Gastroesophageal sphincter (tissue), 4 donors: Measurements from ENCODE around the gene LASP1NB.

Experiments used
- ATAC-seq: fragments of 150-250 bp; one replicate; pipeline ENCODE4 v1.9.1; 2016; ENCODE audit warnings: mild to moderate bottlenecking, moderate library complexity
- H3K27ac ChIP-seq, 4 donors: fragments of 200-600 bp; sonication (generic) in 3 of 4; 1 replicate in 3 of 4; 2 replicates in 1 of 4; pipeline ENCODE4 v1.5.1; 2016 to 2019
- H3K27me3 ChIP-seq: fragments of 200-600 bp; sonication (generic); one replicate; pipeline ENCODE4 v1.5.1; 2019
- H3K36me3 ChIP-seq, 2 donors: fragments of 200-600 bp; sonication (generic); one replicate each; pipeline ENCODE4 v1.5.1; 2019; ENCODE audit warnings: control low read depth in 1 of 2
- H3K4me1 ChIP-seq, 3 donors: fragments of 200-600 bp; sonication (generic); 1 replicate in 2 of 3; 2 replicates in 1 of 3; pipeline ENCODE4 v1.5.1; 2016 to 2019; ENCODE audit warnings: control low read depth in 2 of 3
- H3K4me3 ChIP-seq, 2 donors: fragments of 200-600 bp; sonication (generic); one replicate each; pipeline ENCODE4 v1.5.1; 2019; ENCODE audit warnings: mild to moderate bottlenecking in 1 of 2, moderate library complexity in 1 of 2
- H3K9me3 ChIP-seq, 3 donors: fragments of 200-600 bp; sonication (generic); one replicate each; pipeline ENCODE4 v1.5.1; 2017 to 2019; ENCODE audit warnings: control low read depth in 2 of 3
- EP300 ChIP-seq: sonication (generic); formaldehyde crosslinking; IDR thresholded peaks from one replicate; pipeline ENCODE4 v1.6.1; 2017; ENCODE audit warnings: antibody characterized with exemption, mild to moderate bottlenecking
- POLR2A ChIP-seq, 2 donors: fragments of 450-650 bp; IDR thresholded peaks; one replicate each; pipeline ENCODE4 v1.6.1; 2017; ENCODE audit warnings: antibody characterized with exemption in 2 of 2, mild to moderate bottlenecking in 2 of 2, moderate library complexity in 1 of 2
- POLR2AphosphoS5 ChIP-seq: sonication (generic); formaldehyde crosslinking; IDR thresholded peaks from one replicate; pipeline ENCODE4 v1.6.1; 2017; ENCODE audit warnings: antibody characterized with exemption
- WGBS, 2 donors: methylation state at CpG; one replicate each; pipeline ENCODE4 v1.1.5; 2018; ENCODE audit warnings: low coverage in 1 of 2; 5-methylcytosine and 5-hydroxymethylcytosine counted together
- TF ChIP-seq, protein P1 (sequence below), 4 experiments: fragments of 200-600 bp in 2 of 4; fragments of 450-650 bp in 2 of 4; sonication (generic) in 1 of 4; IDR thresholded peaks; one replicate each; pipeline ENCODE4 v1.5.1; 2017 to 2019; ENCODE audit warnings: antibody characterized with exemption in 4 of 4, mild to moderate bottlenecking in 2 of 4, moderate library complexity in 2 of 4

Gene LASP1NB

DNA sequence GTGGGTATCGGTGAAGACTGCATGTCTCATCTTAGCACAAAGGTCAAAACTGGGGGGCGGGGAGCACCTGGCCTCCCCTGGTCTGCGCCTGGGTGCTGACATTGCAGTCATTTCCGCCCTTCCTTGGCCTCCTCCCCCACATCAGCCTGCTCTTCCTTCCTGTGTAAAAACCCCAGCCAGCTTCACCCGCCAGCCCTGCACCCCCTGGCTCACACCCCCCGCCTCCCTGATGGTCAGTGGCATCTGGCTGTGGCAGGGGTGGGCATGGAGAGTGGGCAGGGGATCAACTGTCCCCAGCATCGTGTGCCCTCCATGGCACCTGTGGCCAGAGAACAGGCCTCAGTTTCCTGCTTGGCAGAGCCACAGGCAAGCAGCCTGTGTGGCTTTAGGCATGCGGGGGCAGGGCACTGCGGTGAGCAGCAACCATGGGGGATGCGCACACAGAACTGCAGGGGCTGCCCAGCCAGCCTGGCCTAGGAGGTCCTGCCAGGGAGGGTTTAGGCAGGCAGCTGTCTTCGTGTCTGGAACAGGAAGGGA lies 26.5 kb upstream of the LASP1NB start:
- Histone ChIP-seq H3K27me3 (no peaks in the 10 kb centered on the region), H3K27ac (peak overlapping the region in 3 of 4 donors; percentile 68 to 73 (median 69)), H3K9me3 (no peaks in the 10 kb centered on the region), H3K4me1 (peaks cover 4 to 96% (median 48%) of the 10 kb centered on the region in 3 donors), H3K36me3 (peaks cover 0 to 56% of the 10 kb centered on the region in 2 donors), H3K4me3 (no peak overlapping the region)
- ATAC-seq = no peak
- 55 to 78% methylated on average over 5 of the region's 11 CpGs for WGBS, 2 donors
- no peak for TF ChIP-seq EP300
- TF ChIP-seq, protein P1, sequence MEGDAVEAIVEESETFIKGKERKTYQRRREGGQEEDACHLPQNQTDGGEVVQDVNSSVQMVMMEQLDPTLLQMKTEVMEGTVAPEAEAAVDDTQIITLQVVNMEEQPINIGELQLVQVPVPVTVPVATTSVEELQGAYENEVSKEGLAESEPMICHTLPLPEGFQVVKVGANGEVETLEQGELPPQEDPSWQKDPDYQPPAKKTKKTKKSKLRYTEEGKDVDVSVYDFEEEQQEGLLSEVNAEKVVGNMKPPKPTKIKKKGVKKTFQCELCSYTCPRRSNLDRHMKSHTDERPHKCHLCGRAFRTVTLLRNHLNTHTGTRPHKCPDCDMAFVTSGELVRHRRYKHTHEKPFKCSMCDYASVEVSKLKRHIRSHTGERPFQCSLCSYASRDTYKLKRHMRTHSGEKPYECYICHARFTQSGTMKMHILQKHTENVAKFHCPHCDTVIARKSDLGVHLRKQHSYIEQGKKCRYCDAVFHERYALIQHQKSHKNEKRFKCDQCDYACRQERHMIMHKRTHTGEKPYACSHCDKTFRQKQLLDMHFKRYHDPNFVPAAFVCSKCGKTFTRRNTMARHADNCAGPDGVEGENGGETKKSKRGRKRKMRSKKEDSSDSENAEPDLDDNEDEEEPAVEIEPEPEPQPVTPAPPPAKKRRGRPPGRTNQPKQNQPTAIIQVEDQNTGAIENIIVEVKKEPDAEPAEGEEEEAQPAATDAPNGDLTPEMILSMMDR (IDR thresholded peaks at IDR 0.05) = no peak
- TF ChIP-seq POLR2AphosphoS5 = no peak
- TF ChIP-seq POLR2A (IDR thresholded peaks at IDR 0.05) = no peak

DNA sequence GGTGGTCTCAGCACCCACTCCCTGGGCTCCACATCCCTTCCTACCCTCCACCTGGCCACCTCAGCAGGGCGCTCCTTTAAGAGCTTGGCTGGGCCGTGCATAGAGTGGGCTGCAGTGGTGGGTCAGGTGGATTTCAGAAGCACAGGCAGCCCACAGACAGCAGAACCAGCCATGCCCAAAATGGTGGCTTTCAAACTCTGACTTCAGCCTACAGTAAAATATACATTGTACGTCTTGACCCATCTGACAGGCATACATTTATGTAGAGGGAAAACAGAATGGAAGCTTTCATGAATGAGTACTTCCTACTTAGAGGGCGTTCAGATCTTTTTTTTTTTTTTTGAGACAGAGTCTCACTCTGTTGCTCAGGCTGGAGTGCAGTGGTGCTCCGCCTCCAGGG lies 26.0 kb upstream of the LASP1NB start:
- TF ChIP-seq POLR2A (IDR thresholded peaks at IDR 0.05) = no peak
- no peak for TF ChIP-seq POLR2AphosphoS5
- no peak for TF ChIP-seq EP300
- TF ChIP-seq, protein P1 (IDR thresholded peaks at IDR 0.05) = no peak
- Histone ChIP-seq H3K27ac (peak overlapping the region in 3 of 4 donors; percentile 68 to 73 (median 69)), H3K4me3 (no peak overlapping the region), H3K9me3 (no peaks in the 10 kb centered on the region), H3K27me3 (no peaks in the 10 kb centered on the region), H3K4me1 (peaks cover 4 to 90% (median 44%) of the 10 kb centered on the region in 3 donors), H3K36me3 (peaks cover 0 to 59% of the 10 kb centered on the region in 2 donors)
- no peak for ATAC-seq
- 80 to 85% methylated on average over 1 to 4 of the region's 5 CpGs for WGBS, 2 donors

DNA sequence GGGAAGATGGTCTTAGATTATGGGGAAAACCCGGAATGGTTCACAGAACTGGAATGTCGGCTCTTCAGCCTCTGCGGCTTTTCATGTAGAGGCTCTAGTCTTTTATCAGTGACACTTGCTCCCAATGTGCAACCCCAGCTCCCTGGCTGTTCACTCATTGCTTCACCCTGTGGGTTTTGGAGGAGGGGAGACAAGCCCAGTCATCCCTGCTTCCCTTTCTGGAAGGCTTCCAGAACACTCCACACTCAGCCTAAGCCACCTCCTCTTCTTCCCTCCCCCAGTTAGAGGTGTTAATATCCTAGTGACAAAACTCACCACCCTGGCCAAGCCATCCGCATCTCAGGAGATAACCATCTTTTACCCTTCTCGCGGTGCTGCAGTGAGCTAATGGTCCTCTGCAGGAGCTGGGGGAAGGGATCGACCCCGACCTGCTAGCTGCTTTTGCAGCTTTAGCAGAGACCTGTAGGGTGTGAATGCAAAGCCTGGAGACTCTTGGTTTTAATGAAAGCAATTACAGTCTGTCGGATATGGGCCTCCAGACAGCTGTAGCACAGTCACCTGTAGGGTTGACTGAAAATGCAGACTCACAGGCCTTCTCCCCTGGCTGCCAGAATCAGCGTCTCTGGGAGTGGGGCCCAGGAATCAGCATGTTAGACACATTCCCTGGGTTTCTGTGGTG lies 24.3 kb upstream of the LASP1NB start:
- WGBS, 2 donors = 22% methylated on average over 5 of the region's 10 CpGs; no CpG with 5 or more reads in 1 of the 2 donors
- Histone ChIP-seq H3K27me3 (no peaks in the 10 kb centered on the region), H3K36me3 (peaks cover 0 to 60% of the 10 kb centered on the region in 2 donors), H3K9me3 (no peaks in the 10 kb centered on the region), H3K4me1 (peaks cover 4 to 80% (median 48%) of the 10 kb centered on the region in 3 donors), H3K4me3 (no peak overlapping the region), H3K27ac (peak overlapping the region in 3 of 4 donors; percentile 31 to 73 (median 60))
- peak; percentile 65 for ATAC-seq
- TF ChIP-seq, protein P1 (IDR thresholded peaks at IDR 0.05) = no peak
- TF ChIP-seq POLR2AphosphoS5 = no peak
- TF ChIP-seq EP300 = no peak
- TF ChIP-seq POLR2A (IDR thresholded peaks at IDR 0.05) = no peak

DNA sequence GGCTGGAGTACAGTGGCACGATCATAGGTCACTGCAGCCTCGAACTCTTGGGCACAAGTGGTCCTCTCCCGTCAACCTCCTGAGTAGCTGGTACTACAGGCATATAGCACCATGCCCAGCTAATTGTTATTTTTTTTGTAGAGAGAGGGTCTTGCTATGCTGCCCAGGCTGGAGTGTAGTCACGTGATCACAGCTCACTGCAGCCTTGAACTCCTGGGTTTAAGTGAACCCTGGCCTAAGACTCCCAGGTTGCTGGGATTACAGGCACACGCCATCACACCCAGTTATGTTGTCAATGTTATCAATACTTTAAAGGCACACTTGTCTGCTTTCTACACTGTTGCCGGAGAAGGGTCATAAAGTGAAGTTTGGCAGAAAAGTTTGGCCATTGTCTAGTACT lies 22.0 kb upstream of the LASP1NB start:
- no peaks in the 10 kb centered on the region for H3K9me3 ChIP-seq
- no peak for ATAC-seq
- no peak overlapping the region for H3K4me3 ChIP-seq
- H3K27me3 ChIP-seq = no peaks in the 10 kb centered on the region
- H3K4me1 ChIP-seq = peaks cover 0 to 80% (median 49%) of the 10 kb centered on the region in 3 donors
- TF ChIP-seq, protein P1 (IDR thresholded peaks at IDR 0.05) = no peak
- TF ChIP-seq EP300 (no peak), POLR2A (IDR thresholded peaks at IDR 0.05) (no peak)
- H3K27ac ChIP-seq = no peak overlapping the region
- WGBS, 2 donors = 91 to 96% methylated on average over 4 to 6 of the region's 6 CpGs
- H3K36me3 ChIP-seq = peaks cover 0 to 62% of the 10 kb centered on the region in 2 donors

DNA sequence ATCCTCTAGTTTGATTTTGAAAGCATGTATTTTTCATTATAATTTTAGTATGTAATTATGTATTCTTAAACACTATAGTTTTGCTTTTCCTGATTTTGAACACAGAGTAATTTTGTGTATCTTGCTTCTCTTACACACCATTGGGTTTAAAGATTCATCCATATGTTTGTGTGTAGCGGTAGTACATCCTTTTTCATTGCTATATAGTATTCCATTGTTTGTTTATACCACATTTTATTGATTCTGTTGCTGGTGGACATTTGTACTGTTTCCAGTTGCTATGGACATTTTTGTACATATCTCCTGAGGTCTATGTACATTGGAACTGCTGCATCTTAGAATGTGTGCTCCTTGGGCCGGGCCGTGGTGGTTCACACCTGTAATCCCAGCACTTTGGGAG lies 20.5 kb upstream of the LASP1NB start:
- Histone ChIP-seq H3K36me3 (peaks cover 0 to 47% of the 10 kb centered on the region in 2 donors), H3K9me3 (no peaks in the 10 kb centered on the region), H3K27me3 (no peaks in the 10 kb centered on the region), H3K27ac (no peak overlapping the region), H3K4me1 (peaks cover 0 to 80% (median 40%) of the 10 kb centered on the region in 3 donors), H3K4me3 (no peak overlapping the region)
- ATAC-seq = no peak
- TF ChIP-seq POLR2AphosphoS5 = no peak
- TF ChIP-seq, protein P1 (IDR thresholded peaks at IDR 0.05) = no peak
- WGBS, 2 donors = 100% methylated on average over 1 to 3 of the region's 3 CpGs
